HG03521 (cell line): Measurements from ENCODE around the gene SZRD1.

Source experiments
- ATAC-seq: cut with Tn5 transposase; IDR thresholded peaks from one replicate; pipeline ENCODE4 v1.9.1; 2021; ENCODE audit warnings: mild to moderate bottlenecking, moderate library complexity; ENCODE audit not compliant: unreplicated experiment

The SZRD1 gene

DNA sequence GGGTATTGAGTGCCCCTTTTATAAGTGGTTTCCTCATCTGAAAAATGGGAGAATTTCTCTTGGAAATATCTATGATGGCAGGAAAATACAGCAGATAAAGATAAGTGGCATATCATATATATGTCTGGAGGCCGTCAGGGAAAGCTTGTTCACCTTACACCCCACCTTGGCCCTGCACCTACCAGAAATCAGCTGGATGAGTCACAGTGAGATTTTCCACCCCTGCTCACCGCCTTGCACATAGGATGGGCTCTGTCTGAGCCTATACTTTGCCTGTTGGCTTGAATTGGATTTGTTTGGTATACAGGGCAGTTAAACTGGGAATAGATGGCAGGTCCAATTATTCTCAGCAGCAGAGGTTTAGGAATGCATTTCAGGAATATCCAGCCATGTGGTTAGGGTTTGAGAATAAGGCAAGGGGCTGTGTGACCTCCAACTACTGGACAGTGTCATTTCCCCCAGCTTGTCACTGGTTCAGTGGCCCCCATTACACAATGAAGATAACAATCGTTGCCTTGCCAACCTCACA, 70.0 kb downstream of the SZRD1 start, which contains the start of gene SPATA21:
TSS of gene SPATA21 (minus strand) at position 479 of the 529 bp plus-strand sequence. CDS start 6,053 bp downstream, outside the sequence.
- ATAC-seq = no peak

DNA sequence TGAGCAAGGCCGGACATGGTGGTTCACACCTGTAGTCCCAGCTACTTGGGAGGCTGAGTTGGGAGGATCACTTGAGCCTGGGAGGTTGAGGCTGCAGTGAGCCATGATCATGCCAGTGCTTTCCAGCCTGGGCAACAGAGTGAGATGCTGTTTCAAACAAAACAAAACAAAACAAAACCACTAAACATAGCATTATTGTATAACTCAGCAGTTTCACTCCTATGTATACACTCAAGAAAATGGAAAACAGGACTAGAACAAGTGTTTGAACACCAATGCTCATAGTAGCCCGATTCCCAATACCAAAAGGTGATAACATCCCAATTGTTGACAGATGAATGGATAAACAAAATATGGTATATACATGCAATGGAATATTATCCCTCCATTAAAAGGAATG, 71.5 kb downstream of the SZRD1 start:
- no peak for ATAC-seq

- no peak for ATAC-seq
These were observed 71.9 kb downstream of the SZRD1 start for GRCh38 chr1:16438924-16439323.

GRCh38 chr1:16440131-16440469, 73.1 kb downstream of the SZRD1 start:
- ATAC-seq = no peak

- ATAC-seq = peak; percentile 80
These were observed 73.6 kb downstream of the SZRD1 start, which contains the start of gene NECAP2 for GRCh38 chr1:16440470-16441281. Gene NECAP2, plus strand, starts transcription at chr1:16440724. Its CDS starts 38 bp downstream, at chr1:16440762.

GRCh38 chr1:16441282-16441665, 74.2 kb downstream of the SZRD1 start:
- ATAC-seq = no peak

DNA sequence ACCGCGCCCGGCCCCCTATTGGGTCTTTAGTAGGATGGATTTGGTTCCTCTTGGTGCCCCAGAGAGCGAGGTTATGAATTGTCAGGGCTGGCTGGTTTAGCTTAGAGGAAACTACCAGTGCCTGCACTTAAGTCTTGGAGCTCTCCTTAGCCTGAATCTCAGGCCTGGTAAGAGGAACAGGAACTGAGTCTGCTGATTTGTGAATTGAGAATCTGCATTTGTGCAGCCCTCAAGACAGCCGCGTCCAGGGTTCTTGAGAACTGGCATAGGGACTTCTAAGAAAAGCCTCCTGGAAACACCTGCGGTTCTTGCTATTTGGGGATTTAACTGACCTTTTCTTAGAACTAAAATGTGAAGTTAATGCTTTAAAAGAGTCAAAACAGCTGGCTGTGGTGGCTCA, 75.2 kb downstream of the SZRD1 start:
- ATAC-seq = no peak

DNA sequence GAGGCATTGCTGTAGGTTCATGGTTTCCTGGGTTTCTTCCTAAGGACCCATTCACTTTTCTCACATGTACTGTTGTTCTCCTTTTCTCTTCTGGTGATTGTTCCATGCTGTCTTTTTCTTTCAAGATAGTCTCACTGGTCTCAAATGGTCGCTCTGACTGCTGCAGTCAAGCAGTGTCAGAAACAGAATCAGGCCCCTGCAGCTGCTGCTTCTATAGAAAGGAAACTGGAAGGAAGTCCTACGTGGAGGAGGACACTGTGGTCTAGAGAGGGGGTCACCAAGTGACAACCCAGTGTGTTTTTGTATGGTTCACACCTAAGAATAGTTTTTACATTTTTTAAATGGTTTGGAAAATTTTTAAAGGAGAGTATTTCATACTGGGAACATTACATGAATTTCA, 75.9 kb downstream of the SZRD1 start:
- ATAC-seq = no peak

GRCh38 chr1:16443975-16444770, 77.1 kb downstream of the SZRD1 start:
- no peak for ATAC-seq

DNA sequence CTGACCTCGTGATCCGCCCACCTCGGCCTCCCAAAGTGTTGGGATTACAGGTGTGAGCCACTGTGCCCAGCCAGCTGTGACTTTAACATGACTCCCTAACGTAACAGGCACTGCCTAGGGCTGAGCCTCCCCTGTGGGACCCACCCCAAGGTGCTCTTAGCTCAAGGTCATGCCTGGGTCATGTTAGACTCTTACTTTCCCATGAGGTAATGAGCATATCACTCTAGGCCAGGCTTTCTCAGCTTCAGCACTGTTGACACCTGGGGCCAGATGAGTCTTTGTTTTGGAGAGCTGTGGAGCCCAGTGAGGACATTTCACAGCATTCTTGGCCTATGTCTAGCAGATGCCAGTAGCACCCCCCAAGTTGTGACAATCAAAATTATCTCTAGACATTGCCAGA, 78.0 kb downstream of the SZRD1 start:
- no peak for ATAC-seq

DNA sequence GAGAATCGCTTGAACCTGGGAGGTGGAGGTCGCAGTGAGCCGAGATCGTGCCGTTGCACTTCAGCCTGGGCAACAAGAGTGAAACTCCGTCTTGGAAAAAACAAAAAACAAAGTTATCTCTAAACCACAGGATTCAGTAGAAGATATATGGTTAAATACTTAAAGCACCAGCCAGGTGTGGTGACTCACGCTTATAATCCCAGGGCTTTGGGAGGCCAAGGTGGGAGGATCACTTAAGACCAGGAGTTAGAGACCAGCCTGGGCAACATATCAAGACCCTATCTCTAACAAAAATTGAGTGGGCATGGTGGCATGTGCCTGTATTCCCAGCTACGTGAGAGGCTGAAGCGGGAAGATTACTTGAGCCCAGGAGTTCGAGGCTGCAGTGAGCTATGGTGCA, 79.1 kb downstream of the SZRD1 start:
- ATAC-seq = no peak

GRCh38 chr1:16447641-16448040, 80.6 kb downstream of the SZRD1 start:
- no peak for ATAC-seq
